Measurements from ENCODE around the gene MCU.

MCU gene

GRCh38 chr10:72802763-72803505 is 111.0 kb downstream of the MCU start:
- DNase-seq (ENCODE audit: low spot score) = no peak

GRCh38 chr10:72808001-72808400 is 116.1 kb downstream of the MCU start:
- DNase-seq (ENCODE audit: low spot score) = no peak

- DNase-seq (ENCODE audit: low spot score) = no peak
These were observed 117.1 kb downstream of the MCU start for GRCh38 chr10:72809006-72809405.

GRCh38 chr10:72810976-72811375 is 119.0 kb downstream of the MCU start:
- no peak for DNase-seq (ENCODE audit: low spot score)

- no peak for DNase-seq (ENCODE audit: low spot score)
These were observed 120.4 kb downstream of the MCU start for GRCh38 chr10:72812415-72812752.

- no peak for DNase-seq (ENCODE audit: low spot score)
These were observed 120.9 kb downstream of the MCU start for GRCh38 chr10:72812753-72813430.

- DNase-seq (ENCODE audit: low spot score) = no peak
These were observed 122.3 kb downstream of the MCU start for GRCh38 chr10:72814099-72814790.

GRCh38 chr10:72816565-72816964 is 124.6 kb downstream of the MCU start:
- no peak for DNase-seq (ENCODE audit: low spot score)

GRCh38 chr10:72818076-72818475 is 126.1 kb downstream of the MCU start:
- no peak for DNase-seq (ENCODE audit: low spot score)

GRCh38 chr10:72819053-72819452 is 127.1 kb downstream of the MCU start:
- no peak for DNase-seq (ENCODE audit: low spot score)

GRCh38 chr10:72821606-72822005 is 129.7 kb downstream of the MCU start:
- DNase-seq (ENCODE audit: low spot score) = no peak

- no peak for DNase-seq (ENCODE audit: low spot score)
These were observed 130.5 kb downstream of the MCU start for GRCh38 chr10:72822342-72822986.

- no peak for DNase-seq (ENCODE audit: low spot score)
These were observed 133.2 kb downstream of the MCU start for GRCh38 chr10:72825163-72825562.

- DNase-seq (ENCODE audit: low spot score) = no peak
These were observed 134.4 kb downstream of the MCU start for GRCh38 chr10:72826346-72826745.

GRCh38 chr10:72828294-72828693 is 136.4 kb downstream of the MCU start:
- no peak for DNase-seq (ENCODE audit: low spot score)

GRCh38 chr10:72830625-72831024 is 138.7 kb downstream of the MCU start:
- DNase-seq (ENCODE audit: low spot score) = no peak

- no peak for DNase-seq (ENCODE audit: low spot score)
These were observed 139.9 kb downstream of the MCU start for GRCh38 chr10:72831696-72832409.

- no peak for DNase-seq (ENCODE audit: low spot score)
These were observed 140.8 kb downstream of the MCU start for GRCh38 chr10:72832701-72833100.

- DNase-seq (ENCODE audit: low spot score) = peak; percentile 62
These were observed 142.4 kb downstream of the MCU start for GRCh38 chr10:72834183-72834825.

GRCh38 chr10:72840319-72840718 is 148.4 kb downstream of the MCU start:
- no peak for DNase-seq (ENCODE audit: low spot score)

- no peak for DNase-seq (ENCODE audit: low spot score)
These were observed 149.5 kb downstream of the MCU start for GRCh38 chr10:72841487-72841886.

- no peak for DNase-seq (ENCODE audit: low spot score)
These were observed 150.2 kb downstream of the MCU start for GRCh38 chr10:72842164-72842563.

Data from kidney capillary endothelial cell (primary cell).